K562 (cell line): Measurements from ENCODE around the gene USF2. TPM values are rescaled to one million over a fixed set of nuclear protein-coding genes. Genes with fewer than 3 reads are reported as not detected.
A peak's percentile ranks its signal among the peaks of the same experiment; 100 is the strongest.

Experiments
- ATF7 ChIP-seq: fragments of 450-650 bp; IDR thresholded peaks from 2 replicates; pipeline ENCODE4 v1.7.1; 2014; ENCODE audit warnings: mild to moderate bottlenecking, moderate library complexity
- DMBX1 ChIP-seq: fragments of 250-450 bp; sonication (Bioruptor Pico); IDR thresholded peaks from 2 replicates; pipeline ENCODE4 v1.8.0; 2022; ENCODE audit warnings: inconsistent platforms, mild to moderate bottlenecking, moderate library complexity, borderline replicate concordance
- EP400 ChIP-seq: fragments of 450-650 bp; IDR thresholded peaks from 2 replicates; pipeline ENCODE4 v1.6.1; 2017; ENCODE audit warnings: antibody characterized with exemption, mild to moderate bottlenecking, moderate library complexity
- ETS2 ChIP-seq: IDR thresholded peaks from 2 replicates; pipeline ENCODE4 v1.6.1; 2016; ENCODE audit warnings: borderline replicate concordance, missing genetic modification characterization, mild to moderate bottlenecking, moderate library complexity, missing compliant biosample characterization; ENCODE audit not compliant: poor library complexity, severe bottlenecking
- ETV6 ChIP-seq, 3 experiments: fragments of 150-350 bp in 1 of 3; sonication (generic) in 1 of 3; formaldehyde crosslinking in 1 of 3; IDR thresholded peaks; 2 replicates each; pipeline versions ENCODE4 v1.6.1 to v1.8.0; 2014 to 2022; ENCODE audit warnings: borderline replicate concordance in 2 of 3, low read depth in 2 of 3, antibody characterized with exemption in 1 of 3, low read length in 1 of 3, mild to moderate bottlenecking in 1 of 3, missing genetic modification reagents in 1 of 3
- GATAD2B ChIP-seq: fragments of 450-650 bp; IDR thresholded peaks from 2 replicates; pipeline ENCODE4 v1.6.1; 2017; ENCODE audit warnings: mild to moderate bottlenecking, borderline replicate concordance
- KAT8 ChIP-seq: fragments of 450-650 bp; IDR thresholded peaks from 2 replicates; pipeline ENCODE4 v1.6.1; 2016; ENCODE audit warnings: low read depth, mild to moderate bottlenecking
- MAFF ChIP-seq: IDR thresholded peaks from 2 replicates; pipeline ENCODE4 v1.6.1; 2012; ENCODE audit warnings: low read length, improper control_type of control experiment
- MNT ChIP-seq, 2 experiments: fragments of 450-650 bp; conservative IDR thresholded peaks; 2 replicates each; pipeline ENCODE4 v1.6.1; 2017; ENCODE audit warnings: mild to moderate bottlenecking in 2 of 2, moderate library complexity in 2 of 2
- NBN ChIP-seq: fragments of 450-650 bp; IDR thresholded peaks from 2 replicates; pipeline ENCODE4 v1.6.1; 2016; ENCODE audit warnings: low read depth, mild to moderate bottlenecking
- NFIC ChIP-seq: fragments of 450-650 bp; IDR thresholded peaks from 2 replicates; pipeline ENCODE4 v1.6.1; 2017; ENCODE audit warnings: mild to moderate bottlenecking, inconsistent platforms
- STAT5A ChIP-seq: IDR thresholded peaks from 2 replicates; pipeline ENCODE4 v1.6.1; 2012; ENCODE audit warnings: low read length, inconsistent platforms, borderline replicate concordance
- TBP ChIP-seq: optimal IDR thresholded peaks from 2 replicates; pipeline ENCODE3; 2011; ENCODE audit warnings: low read depth, low read length, improper control_type of control experiment
- TCF7L2 ChIP-seq: fragments of 150-350 bp; IDR thresholded peaks from 2 replicates; pipeline ENCODE4 v1.6.1; 2016; ENCODE audit warnings: low read depth, mild to moderate bottlenecking, low read length, moderate library complexity
- TEAD1 ChIP-seq, 2 experiments: fragments of 450-650 bp in 1 of 2; sonication (generic) in 1 of 2; formaldehyde crosslinking; IDR thresholded peaks; 2 replicates each; pipeline versions ENCODE4 v1.4.0 to v1.8.0; 2020 to 2022; ENCODE audit warnings: mild to moderate bottlenecking in 2 of 2, missing genetic modification reagents in 1 of 2
- ZBTB11 ChIP-seq, 3 experiments: fragments of 200-800 bp in 1 of 3; fragments of 250-450 bp in 1 of 3; fragments of 450-650 bp in 1 of 3; sonication (Bioruptor Pico) in 1 of 3; sonication (Bioruptor generic) in 1 of 3; formaldehyde crosslinking in 1 of 3; IDR thresholded peaks; 2 replicates each; pipeline versions ENCODE4 v1.6.1 to v1.8.0; 2016 to 2022; ENCODE audit warnings: mild to moderate bottlenecking in 2 of 3, missing genetic modification characterization in 2 of 3, missing compliant biosample characterization in 1 of 3, moderate library complexity in 1 of 3
- ZNF143 ChIP-seq: sonication (generic); formaldehyde crosslinking; IDR thresholded peaks from 2 replicates; pipeline ENCODE4 v1.9.0; 2022; ENCODE audit warnings: mild to moderate bottlenecking, missing genetic modification reagents
- ZNF408 ChIP-seq: fragments of 250-450 bp; sonication (Bioruptor Pico); IDR thresholded peaks from 2 replicates; pipeline ENCODE4 v1.4.0; 2020; ENCODE audit warnings: low read depth, mild to moderate bottlenecking, moderate library complexity
- polyA plus RNA-seq, 8 experiments: library from polyadenylated mRNA; depleted of rRNA in 4 of 8; stranded (reverse) in 5 of 8; unstranded in 3 of 8; fragments of >200 nt; fragmentation: Nextera tagmentation in 2 of 8; fragmentation: Illumina TruSeq in 1 of 8; extraction: Ambion mirVana in 2 of 8; extraction: Trizol in 1 of 8; gene quantifications; 2 replicates each; pipeline versions ENCODE4 v1.2.1 to v1.2.3, GENCODE V29; 2011 to 2014; ENCODE audit warnings: inconsistent platforms in 1 of 8, missing spikeins in 1 of 8
- total RNA-seq, 7 experiments: library from RNA; depleted of rRNA in 6 of 7; stranded (reverse); fragments of >200 nt in 6 of 7; fragmentation: Illumina TruSeq in 2 of 7; extraction: Trizol in 2 of 7; gene quantifications; 2 replicates each; pipeline versions ENCODE4 v1.2.1 to v1.2.3, GENCODE V29; 2011 to 2021; ENCODE audit warnings: low replicate concordance in 1 of 7
- TF ChIP-seq, protein P1 (sequence below), 2 experiments: fragments of 200-800 bp in 1 of 2; sonication (Bioruptor generic) in 1 of 2; sonication (generic) in 1 of 2; formaldehyde crosslinking in 1 of 2; IDR thresholded peaks in 1 of 2; conservative IDR thresholded peaks in 1 of 2; 2 replicates each; pipeline versions ENCODE4 v1.5.0 to v1.6.1; 2016 to 2020; ENCODE audit warnings: missing compliant biosample characterization in 1 of 2, missing genetic modification characterization in 1 of 2, missing genetic modification reagents in 1 of 2

Gene USF2
- total and polyA plus RNA-seq, 9 of the 15 experiments (the other 6 are each of a cell fraction or from before 2014, with no cell fraction given), result 0.27 to 93.7 (median 58.4) TPM

- TF ChIP-seq ZNF143 (CRISPR knock-in tag) (peak; percentile 74), ATF7 (peak; percentile 74), ZNF408 (CRISPR knock-in tag) (no peak), TBP (peak; percentile 48), DMBX1 (CRISPR knock-in tag) (0 out of 2 replicates have a peak, but pooled peaks have one; percentile 76), STAT5A (peak; percentile 91), TEAD1 (CRISPR knock-in tag; IDR thresholded peaks at IDR 0.05) (peak; percentile 90 to 94), GATAD2B (peak; percentile 89), TCF7L2 (peak; percentile 9; the same call in 1 of the 2 replicates), NBN (peak; percentile 90), ETV6 (IDR thresholded peaks at IDR 0.05; ENCODE audit: borderline replicate concordance in 1 of 2, low read depth in 2 of 2, low read length in 1 of 2) (0 out of 4 replicates have a peak, but pooled peaks of 1 of the 2 experiments have one; percentile 30), ETV6 (CRISPR knock-in tag; IDR thresholded peaks at IDR 0.05; ENCODE audit: borderline replicate concordance) (no peak), MAFF (no peak), ZBTB11 (CRISPR knock-in tag; IDR thresholded peaks at IDR 0.05) (peak in 1 of 3 experiments; percentile 69; a peak in 1 of 6 replicates), MNT (conservative IDR thresholded peaks at IDR 0.05) (peak in 1 of 2 experiments; percentile 55; a peak in 2 of 4 replicates), ETS2 (tag) (no peak), EP400 (peak; percentile 57), KAT8 (no peak), NFIC (peak; percentile 91)
- TF ChIP-seq, protein P1, sequence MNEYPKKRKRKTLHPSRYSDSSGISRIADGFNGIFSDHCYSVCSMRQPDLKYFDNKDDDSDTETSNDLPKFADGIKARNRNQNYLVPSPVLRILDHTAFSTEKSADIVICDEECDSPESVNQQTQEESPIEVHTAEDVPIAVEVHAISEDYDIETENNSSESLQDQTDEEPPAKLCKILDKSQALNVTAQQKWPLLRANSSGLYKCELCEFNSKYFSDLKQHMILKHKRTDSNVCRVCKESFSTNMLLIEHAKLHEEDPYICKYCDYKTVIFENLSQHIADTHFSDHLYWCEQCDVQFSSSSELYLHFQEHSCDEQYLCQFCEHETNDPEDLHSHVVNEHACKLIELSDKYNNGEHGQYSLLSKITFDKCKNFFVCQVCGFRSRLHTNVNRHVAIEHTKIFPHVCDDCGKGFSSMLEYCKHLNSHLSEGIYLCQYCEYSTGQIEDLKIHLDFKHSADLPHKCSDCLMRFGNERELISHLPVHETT (CRISPR knock-in tag; conservative IDR thresholded peaks at IDR 0.05 in 1 of 2, IDR thresholded peaks at IDR 0.05 in 1 of 2), result peak in 1 of 2 experiments; percentile 88; a peak in 2 of 4 replicates
These were observed 48.3 kb upstream of the USF2 start (continued) for GRCh38 chr19:35220315-35220921.
